ENCODE data around the gene DNAJC1. TPM values are rescaled to one million over a fixed set of nuclear protein-coding genes. Genes with fewer than 3 reads are reported as not detected.
"Not testable (repeated sequence)": the region's sequence is repeated elsewhere in the genome, so short reads cannot be mapped to it uniquely, and the experiment has no call there.

DNAJC1 gene
- polyA plus RNA-seq, 5 donors, result 29.6 to 38.2 (median 30.4) TPM

DNA sequence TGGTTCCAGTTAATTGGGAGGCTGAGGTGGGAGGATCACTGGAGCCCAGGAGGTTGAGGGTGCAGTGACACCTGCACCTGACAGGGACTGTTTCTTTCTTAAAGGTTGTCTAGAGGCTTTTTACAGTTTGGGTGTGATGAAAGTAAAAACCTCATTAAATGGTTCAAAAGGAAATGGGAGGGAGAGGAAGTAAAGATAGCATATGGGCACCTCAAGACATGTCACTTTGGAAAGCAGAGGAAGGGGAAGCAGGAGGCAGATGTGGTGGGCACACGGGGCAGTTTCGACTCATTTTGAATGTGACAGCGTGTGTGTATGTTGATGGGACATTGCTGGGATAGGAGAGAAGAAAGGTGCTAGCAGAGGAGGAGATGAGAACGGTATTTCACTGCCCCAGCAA lies 266.4 kb downstream of the DNAJC1 start:
- no peak for DNase-seq

DNA sequence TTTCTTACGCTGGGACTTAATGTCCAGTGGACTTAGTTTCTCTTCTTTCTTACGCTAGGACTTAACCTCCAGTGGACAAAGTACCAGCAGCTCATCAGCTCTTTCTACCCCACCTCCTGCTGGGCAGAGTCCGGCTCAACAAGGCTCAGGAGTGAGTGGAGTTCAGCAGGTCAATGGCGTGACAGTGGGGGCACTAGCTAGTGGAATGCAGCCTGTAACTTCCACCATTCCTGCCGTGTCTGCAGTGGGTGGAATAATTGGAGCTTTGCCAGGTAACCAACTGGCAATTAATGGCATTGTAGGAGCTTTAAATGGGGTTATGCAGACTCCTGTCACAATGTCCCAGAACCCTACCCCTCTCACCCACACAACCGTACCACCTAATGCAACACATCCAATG lies 269.8 kb downstream of the DNAJC1 start:
- no peak for DNase-seq

DNA sequence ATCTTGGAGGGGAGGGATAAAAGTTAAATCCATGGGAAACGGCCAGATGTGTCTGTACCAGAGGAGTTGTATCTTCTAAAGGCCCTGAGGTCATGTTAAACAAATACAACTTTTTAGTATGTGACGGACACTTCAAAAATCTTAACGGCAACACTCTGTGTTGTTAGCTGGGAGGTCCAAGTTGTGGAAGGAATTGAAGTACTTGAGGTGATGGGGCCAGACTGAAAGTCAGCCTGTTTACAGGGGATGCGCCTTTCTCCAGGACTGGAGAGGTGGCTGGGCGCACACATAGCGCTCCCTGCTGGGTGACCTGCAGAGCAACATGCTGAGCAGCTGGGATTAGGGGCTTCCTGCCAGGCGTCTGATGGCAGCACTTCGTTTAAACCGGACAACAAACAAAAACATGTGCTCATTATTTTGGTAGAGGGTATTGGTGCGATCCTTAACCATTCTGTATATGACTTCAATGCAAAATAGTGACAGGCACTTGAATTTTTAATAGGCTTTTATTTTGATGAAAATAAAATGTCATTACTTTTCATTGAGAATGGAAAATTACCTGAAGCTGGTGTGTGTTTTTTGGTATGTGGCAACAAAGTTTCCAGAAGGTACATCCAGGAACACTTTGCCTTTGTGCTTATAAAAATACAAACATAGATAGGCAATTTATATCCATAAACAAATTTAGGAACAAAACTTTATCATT lies 271.3 kb downstream of the DNAJC1 start:
- peak; percentile 84 to 87 for DNase-seq

DNA sequence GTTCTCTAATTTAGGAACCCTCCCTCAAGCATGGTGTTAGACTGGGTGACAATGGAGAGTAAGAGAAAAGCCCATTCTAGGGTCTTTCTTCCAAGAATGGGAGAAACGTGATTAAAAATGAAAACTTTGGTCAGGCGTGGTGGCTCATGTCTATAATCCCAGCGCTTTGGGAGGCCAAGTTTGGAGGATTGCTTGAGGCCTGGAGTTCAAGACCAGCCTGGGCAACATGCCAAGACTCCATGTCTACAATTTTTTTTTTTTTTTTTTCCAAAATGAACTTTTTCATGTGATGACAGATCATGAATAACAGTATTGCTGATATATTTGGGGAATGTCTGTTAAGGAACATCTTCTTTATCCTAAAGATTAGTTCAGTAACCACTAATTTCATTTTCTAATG lies 274.9 kb downstream of the DNAJC1 start:
- no peak for DNase-seq

DNA sequence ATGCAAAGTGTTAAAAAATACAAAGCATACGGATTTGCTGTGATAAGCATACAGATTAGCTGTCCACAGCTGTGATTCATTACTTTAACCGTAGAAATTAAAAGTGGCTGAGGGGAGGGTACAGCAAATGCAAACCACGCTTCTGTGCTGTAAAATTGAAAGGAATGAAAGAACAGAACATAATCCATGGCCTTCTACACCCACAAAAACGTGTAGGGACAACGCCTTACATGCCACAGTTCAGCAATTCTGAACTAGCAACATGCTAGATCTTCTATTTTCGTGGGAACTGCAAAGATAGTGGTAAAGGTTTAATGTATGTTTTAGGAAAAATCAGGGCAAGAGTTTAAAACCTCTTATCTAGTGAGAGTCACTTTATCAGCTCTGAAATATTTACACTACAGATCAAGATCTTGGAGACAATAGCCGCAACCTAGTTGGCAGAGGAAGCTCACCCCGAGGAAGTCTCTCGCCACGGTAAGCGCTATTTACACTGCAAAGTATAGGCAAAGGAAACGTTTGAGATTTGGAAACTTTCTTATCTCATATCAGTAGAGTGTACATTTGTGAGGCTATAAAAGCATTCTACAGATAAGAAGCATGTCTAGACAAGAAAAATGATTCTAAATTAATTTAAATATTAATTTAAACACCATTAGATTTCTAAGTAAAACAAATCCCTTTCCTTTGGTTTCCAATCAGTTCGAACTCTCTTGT lies 275.9 kb downstream of the DNAJC1 start:
- DNase-seq, result no peak

DNA sequence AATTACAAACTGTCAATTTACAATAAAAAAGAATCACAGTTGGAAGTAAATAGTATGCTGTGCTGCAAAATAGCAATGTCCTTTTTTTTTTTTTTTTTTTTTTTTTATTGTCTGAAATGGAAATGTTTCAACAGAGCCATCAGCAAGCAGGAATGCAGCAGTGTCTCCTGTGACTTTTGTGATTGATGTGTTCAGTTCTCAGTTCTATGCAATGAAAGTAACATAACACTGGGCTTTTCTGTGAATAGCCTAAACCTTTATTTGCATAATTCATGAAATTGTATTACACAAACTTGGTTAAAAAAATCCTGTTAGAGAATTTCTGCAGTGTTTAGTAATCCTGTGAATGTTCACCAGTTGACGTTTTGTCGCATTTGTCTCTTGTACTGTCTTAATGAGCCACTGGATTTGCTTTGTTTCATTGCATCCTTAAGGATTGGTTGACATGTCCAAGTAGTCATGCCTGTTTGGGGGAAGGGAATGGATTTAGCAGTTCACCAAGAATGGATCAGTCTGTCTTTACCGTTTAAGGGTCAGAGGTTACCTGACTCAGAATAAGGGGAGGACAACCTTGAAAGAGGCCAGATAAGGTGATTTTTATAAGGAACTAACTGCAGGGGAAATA lies 276.8 kb downstream of the DNAJC1 start:
- DNase-seq, result no peak

DNA sequence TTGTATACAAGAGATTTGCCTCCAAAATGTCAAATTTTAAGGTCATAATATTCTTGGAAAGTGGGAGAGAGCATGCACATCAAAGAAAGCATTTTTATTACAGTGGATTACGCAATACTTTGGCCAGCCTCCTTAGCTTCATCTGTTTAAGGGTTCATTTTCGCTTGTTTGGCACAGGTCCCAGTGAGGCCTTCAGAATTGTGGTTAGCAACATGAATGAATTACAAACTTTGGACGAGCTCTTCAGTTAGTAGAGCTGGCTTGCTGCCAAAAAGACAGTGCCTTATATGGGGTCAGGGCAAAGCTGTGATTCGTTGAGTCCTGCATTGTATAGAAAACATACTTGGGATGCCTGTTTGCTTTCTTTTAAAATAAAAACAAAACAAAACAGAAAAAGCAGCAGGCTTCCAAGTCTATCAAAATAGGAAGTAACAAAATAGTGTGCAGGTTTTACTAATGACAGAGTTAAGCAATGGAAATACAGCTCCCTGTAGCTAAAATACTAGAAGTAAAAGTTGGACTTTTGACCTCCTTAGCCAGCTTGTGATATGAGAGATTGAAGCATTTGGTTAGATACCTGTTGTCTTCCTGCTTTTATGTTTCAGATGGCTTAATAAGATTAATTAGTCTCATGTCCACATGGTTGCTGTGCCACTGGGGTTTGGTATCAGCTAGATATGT lies 278.7 kb downstream of the DNAJC1 start:
- peak; percentile 98 to 99 for DNase-seq

DNA sequence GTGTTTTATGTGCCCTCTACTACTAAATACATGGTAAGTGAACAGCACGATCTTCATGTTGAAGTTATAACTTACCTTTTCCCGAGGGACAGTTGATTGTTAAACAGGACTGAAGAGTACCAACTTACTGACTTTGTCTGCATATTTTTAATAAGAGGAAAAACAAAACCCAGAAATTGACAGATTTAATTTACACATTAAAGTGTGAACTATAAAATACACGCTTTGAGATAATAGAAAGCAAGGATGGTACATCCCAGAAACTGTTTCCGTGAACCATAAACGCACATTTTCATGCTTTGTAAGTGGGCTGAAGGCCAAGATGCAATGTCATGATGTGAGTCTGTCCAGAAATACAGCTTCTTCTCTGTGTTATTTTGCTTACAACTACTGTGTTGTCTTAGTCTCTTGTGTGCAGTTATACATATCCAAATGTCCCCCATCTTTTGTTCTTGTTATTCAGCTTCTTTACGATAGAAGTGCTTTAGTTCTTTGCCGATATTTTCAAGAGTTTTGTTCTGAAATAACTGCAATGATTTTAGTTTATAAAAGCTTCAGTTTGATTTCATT lies 279.4 kb downstream of the DNAJC1 start:
- DNase-seq, result no peak

DNA sequence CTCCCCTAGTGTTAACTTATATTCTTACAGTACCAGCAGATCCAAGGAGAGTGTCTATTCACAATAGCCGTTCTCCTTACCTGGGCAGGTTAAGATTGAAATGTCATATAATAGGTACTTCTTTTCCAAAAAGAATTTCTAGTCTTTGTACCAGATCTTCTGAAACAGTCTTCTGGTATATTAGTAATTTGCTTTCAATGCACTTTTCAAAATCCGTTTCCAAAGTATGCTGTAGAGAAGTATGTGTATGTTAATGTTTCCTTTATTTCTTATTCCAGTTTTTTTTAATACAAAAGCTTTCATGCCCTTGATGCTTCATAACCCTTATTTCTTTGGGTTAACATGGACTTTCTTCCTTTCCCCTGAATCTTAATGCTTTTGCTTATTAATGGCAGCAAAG lies 281.3 kb downstream of the DNAJC1 start:
- DNase-seq, result no peak

DNA sequence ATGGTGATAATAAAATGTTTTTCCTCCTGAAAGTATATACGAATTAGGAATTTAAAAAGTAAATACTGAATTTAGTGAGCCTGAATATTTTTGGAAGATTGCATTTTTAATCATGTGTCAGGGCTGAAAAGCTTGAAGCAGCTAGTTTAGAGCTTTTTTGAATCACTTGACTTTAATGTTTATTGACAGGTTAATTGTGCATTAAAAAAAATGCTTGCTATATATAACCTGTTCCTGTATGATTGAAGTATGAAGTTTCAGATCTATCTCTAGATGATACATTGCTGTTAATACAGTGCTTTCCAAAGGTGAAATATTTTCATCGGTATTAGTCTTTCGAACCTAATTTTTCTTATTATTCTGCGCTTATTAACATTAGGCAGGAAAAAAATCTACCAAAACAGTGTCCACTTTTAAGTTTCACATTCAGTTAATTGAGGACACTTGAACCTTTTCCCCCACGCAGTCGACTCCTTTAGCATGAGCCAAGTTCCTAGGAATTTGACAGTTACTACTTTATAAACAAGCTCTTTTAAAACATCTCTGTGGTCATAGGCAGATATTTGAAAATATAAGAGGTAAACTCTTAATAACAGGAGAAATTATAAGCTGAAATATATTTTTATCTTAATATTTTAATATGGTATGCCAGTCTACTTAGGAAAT lies 282.4 kb downstream of the DNAJC1 start:
- no peak for DNase-seq

DNA sequence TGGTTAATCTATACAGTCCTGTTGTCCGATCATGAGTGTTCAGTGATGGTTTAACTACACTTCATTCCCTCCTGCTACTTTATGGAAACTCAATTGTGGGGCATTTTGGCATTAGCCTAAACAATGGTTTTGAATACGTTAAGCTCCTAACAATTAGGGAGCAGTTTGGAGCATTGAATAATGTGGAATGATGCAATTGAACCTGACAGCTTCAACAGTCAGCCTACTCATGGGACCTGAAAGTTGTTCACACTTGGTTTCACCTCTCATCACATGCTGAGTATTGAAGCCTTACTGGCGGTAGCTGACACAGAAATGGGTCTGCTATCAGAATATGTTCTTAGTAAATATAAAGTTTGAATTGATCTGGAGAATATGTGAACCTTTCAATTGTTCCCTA lies 283.4 kb downstream of the DNAJC1 start:
- DNase-seq, result no peak

DNA sequence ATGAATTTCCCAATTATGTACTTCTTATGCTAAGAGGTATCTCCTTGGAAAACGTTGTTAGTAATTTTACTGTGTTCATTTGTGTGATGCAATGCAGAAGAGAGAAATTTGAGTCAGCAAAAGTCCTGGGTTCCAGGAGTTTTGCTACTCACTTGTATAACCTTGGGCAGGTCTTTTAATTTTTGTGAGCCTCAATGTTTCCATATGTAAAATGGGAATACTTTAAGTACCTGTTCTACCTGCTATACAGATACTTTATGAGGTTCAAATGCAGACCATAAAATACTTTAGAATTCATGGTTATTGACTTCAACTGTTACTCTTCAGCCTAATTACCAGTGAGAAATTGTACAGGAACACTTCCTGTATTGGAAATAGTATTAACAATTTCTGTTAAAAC lies 284.0 kb downstream of the DNAJC1 start:
- DNase-seq, result no peak

DNA sequence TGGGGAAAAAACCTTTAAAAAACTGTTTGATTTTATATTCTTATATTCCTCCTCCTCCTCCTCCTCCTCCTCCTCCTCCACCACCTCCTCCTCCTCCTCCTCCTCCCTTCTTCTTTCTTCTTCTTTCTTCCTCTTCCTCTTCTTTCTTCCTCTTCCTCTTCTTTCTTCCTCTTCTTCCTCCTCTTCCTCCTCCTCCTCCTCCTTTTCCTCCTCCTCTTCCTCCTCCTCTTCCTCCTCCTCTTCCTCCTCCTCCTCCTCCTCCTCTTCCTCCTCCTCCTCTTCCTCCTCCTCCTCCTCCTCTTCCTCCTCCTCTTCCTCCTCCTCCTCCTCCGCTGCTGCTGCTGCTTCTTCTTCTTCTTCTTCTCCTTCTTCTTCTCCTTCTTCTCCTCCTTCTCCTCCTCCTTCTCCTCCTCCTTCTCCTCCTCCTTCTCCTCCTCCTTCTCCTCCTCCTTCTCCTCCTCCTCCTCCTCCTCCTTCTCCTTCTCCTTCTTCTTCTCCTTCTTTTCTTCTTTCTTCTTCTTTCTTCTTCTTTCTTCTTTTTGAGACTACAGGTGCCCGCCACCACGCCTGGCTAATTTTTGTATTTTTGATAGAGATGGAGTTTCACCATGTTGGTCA lies 286.0 kb downstream of the DNAJC1 start:
- DNase-seq, result not testable (repeated sequence)

DNA sequence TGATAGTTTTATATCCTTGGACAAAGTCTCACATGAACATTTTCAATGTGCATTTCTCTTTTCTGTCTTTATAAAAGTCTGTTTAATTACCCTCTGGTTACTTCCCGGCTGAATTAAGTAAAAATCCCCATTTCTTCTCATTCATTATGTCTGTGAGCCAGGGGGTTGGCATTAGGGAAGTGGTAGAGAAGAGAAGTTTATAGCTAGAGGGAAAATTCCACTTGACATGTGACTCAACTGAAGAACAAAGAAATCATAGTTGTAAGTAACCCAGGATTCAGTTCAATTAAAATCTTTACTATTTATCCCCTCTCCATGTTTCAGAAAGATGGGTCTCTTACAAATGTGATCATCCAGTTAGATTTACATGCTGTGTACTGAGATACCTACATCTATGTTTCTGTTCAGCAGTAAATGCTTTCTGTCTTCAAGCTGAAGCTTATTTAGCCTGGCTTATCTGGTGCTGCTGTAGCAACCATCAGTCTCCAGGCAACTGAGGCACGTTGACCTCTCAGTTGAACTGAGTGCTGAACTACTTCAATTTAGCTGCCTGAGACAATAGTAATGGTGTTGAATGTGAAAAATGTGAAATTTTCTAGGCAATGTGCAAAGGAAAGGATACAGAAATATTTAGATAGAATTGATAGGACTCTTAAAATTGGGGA lies 287.9 kb downstream of the DNAJC1 start:
- DNase-seq, result no peak

DNA sequence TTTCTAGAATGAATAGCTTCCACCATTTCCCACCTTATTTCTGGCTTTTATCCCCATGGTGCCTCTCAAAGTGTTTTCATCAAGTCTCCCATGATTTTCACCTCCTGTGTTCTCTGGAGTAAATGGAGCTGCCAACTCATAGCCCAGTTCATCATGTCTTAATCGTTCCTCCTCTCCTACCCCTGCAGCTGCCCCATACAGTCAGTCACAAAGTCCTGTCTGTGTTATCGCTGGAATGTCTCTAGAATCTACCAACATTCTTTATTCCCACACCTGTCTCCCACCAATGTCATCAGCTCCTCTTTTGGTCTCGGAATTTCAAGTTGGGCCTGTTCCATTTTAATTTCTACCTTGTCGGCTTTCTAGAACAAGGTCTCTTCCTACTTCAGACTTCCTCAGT lies 290.6 kb downstream of the DNAJC1 start:
- DNase-seq, result no peak

DNA sequence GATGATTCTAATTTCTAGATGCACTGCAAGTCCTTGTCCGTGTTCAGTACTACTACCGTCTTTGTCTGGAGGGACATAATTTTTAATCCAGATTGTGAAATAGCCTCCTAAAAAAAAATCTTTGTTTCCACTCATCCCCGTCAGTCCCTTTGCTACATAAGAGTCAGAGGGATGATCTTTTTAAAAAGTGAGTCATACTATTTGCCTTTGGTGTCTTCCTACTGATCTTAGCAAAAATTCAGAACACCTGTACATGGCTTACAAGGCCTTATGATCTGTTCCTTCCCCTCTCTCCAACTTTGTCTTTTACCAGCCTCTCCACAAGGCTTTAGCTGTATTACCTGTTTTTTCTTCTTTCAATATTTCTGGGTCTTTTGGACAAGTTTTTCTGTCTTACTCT lies 296.0 kb downstream of the DNAJC1 start:
- no peak for DNase-seq
